ENCODE data around the gene PRICKLE2. TPM values are rescaled to one million over a fixed set of nuclear protein-coding genes. Genes with fewer than 3 reads are reported as not detected.

PRICKLE2 gene
- total and polyA plus RNA-seq, 2 donors (not counting 3 experiments of a cell fraction or from before 2014, with no cell fraction given) = 3.0 to 7.1 TPM

GRCh38 chr3:64254443-64254842, 29.2 kb upstream of the PRICKLE2 start:
- Histone ChIP-seq H3K79me2 (ENCODE audit: control insufficient read depth, insufficient read depth, low read length) (no peaks in the 10 kb centered on the region), H3K36me3 (ENCODE audit: control insufficient read depth in 2 of 2, extremely low read depth in 1 of 2, insufficient read depth in 2 of 2, low read length in 2 of 2) (no peaks in the 10 kb centered on the region), H3K4me1 (ENCODE audit: control insufficient read depth, extremely low read depth, insufficient read depth, low read length) (no peaks in the 10 kb centered on the region), H3K27ac (ENCODE audit: insufficient read depth, low read depth, low read length) (no peak overlapping the region), H3K4me2 (ENCODE audit: insufficient read depth, low read length) (no peak overlapping the region), H3K4me3 (replicated peaks in 1 of 3; ENCODE audit: insufficient read depth in 1 of 3, low read depth in 1 of 3, low read length in 3 of 3) (no peak overlapping the region), H3K9me3 (replicated peaks; ENCODE audit: control insufficient read depth, insufficient read depth, low read length) (no peaks in the 10 kb centered on the region), H3K9ac (replicated peaks; ENCODE audit: extremely low read depth, insufficient read depth, low read length) (no peak overlapping the region), H3K27me3 (ENCODE audit: control insufficient read depth in 2 of 2, insufficient read depth in 2 of 2, low read length in 2 of 2) (peaks cover 0 to 2% of the 10 kb centered on the region in 2 experiments), H3K9me1 (replicated peaks; ENCODE audit: control insufficient read depth, extremely low read depth, insufficient read depth, low read length) (no peaks in the 10 kb centered on the region), H4K20me1 (replicated peaks; ENCODE audit: control insufficient read depth, extremely low read depth, insufficient read depth, low read length) (no peaks in the 10 kb centered on the region), H2AFZ (ENCODE audit: low read depth, low read length) (no peak overlapping the region)
- no TSS peak for BruUV-seq (replicated peaks)
- no peak for DNase-seq (ENCODE audit: low read depth, low spot score)
- intact Hi-C loops (cut with micrococcal nuclease) = no loop called here
- ChIA-PET POLR2A (no interaction called here), CTCF (interaction anchor here (1.3 to 1.4 kb wide), 2 partner anchors 9 to 29 kb away, joined by 4 read pairs; partner anchors contain the start of gene PRICKLE2)
- dilution Hi-C loops (cut with MboI; ENCODE audit: extremely low pct_ligation_motif_present, low sequenced_read_pairs) = no loop called here
- TF ChIP-seq CTCF (IDR thresholded peaks at IDR 0.05; ENCODE audit: extremely low read depth in 1 of 2, insufficient read depth in 1 of 2, low read depth in 1 of 2, low read length in 2 of 2) (no peak), GATA2 (IDR thresholded peaks at IDR 0.05; ENCODE audit: insufficient read depth, insufficient read length, low read depth, low read length) (no peak), POLR2A (IDR thresholded peaks at IDR 0.05; ENCODE audit: low read depth, low read length) (no peak), JUN (IDR thresholded peaks at IDR 0.05; ENCODE audit: borderline replicate concordance, insufficient read depth, insufficient read length, low read depth) (no peak), MAX (IDR thresholded peaks at IDR 0.05; ENCODE audit: insufficient read depth, insufficient read length) (no peak), EZH2 (IDR thresholded peaks at IDR 0.05; ENCODE audit: borderline replicate concordance, low read depth, low read length, severe bottlenecking) (no peak), FOS (IDR thresholded peaks at IDR 0.05; ENCODE audit: borderline replicate concordance, insufficient read depth, low read length) (no peak)
- FAIRE-seq = no peak
